GM18867 (cell line): ENCODE measurements around the gene RARRES1.

ENCODE experiments used
- ATAC-seq: cut with Tn5 transposase; IDR thresholded peaks from one replicate; pipeline ENCODE4 v1.9.1; 2021; ENCODE audit warnings: mild to moderate bottlenecking, moderate library complexity; ENCODE audit not compliant: unreplicated experiment

The RARRES1 gene

DNA sequence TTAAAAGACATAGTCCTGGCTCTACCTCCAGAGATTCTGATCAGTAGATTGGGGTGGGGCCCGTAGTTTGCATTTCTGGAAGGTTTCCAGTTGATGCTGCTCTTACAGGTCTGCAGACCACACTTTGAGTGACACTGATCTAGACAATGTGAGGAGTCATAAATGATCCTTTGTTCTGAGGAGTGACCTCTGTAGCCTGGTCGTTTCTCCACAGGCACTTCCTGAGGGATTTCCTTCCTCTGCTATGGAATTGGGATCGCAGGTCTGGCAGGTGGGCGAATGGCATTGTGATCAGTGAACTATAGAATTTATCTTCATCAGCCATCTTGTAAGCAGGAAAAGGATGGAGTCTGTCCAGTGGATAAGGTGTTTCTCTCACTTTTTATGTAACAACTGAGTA, 82.5 kb downstream of the RARRES1 start:
- ATAC-seq = no peak
